Endodermal cell (in vitro differentiated cells): ENCODE measurements around the gene TBC1D21. TPM values are rescaled to one million over a fixed set of nuclear protein-coding genes. Genes with fewer than 3 reads are reported as not detected.
A peak's percentile ranks its signal among the peaks of the same experiment; 100 is the strongest.
"Not testable (repeated sequence)": the region's sequence is repeated elsewhere in the genome, so short reads cannot be mapped to it uniquely, and the experiment has no call there.

Experiments used
- DNase-seq: peaks from one replicate; pipeline ENCODE4 v3.0.0-alpha.2; 2017
- H3K27ac ChIP-seq: 2 replicates; pipeline ENCODE4 v1.5.1; 2013; ENCODE audit warnings: mild to moderate bottlenecking, low read depth, low read length, moderate library complexity
- H3K27me3 ChIP-seq: 2 replicates; pipeline ENCODE4 v1.6.1; 2013; ENCODE audit warnings: mild to moderate bottlenecking, low read length, moderate library complexity; ENCODE audit not compliant: insufficient read depth, control insufficient read depth, poor library complexity, severe bottlenecking
- H3K36me3 ChIP-seq: 2 replicates; pipeline ENCODE4 v1.7.0; 2013; ENCODE audit warnings: mild to moderate bottlenecking, low read length, moderate library complexity; ENCODE audit not compliant: control insufficient read depth, insufficient read depth
- H3K4me1 ChIP-seq: one replicate; pipeline ENCODE4 v1.7.0; 2013; ENCODE audit warnings: low read length; ENCODE audit not compliant: control insufficient read depth, insufficient read depth
- H3K4me3 ChIP-seq: 2 replicates; pipeline ENCODE4 v1.5.1; 2013; ENCODE audit warnings: mild to moderate bottlenecking, low read length, moderate library complexity
- H3K9ac ChIP-seq: 2 replicates; pipeline ENCODE4 v1.6.1; 2013; ENCODE audit warnings: mild to moderate bottlenecking, low read length, moderate library complexity; ENCODE audit not compliant: poor library complexity, severe bottlenecking; ENCODE audit errors: extremely low read depth
- H3K9me3 ChIP-seq: 2 replicates; pipeline ENCODE4 v1.6.1; 2013; ENCODE audit warnings: mild to moderate bottlenecking, low read length, moderate library complexity; ENCODE audit not compliant: control insufficient read depth
- H3K27ac Mint-ChIP-seq: 2 replicates; pipeline ENCODE4 v1.8.0; 2020; ENCODE audit warnings: mixed read lengths
- H3K27me3 Mint-ChIP-seq: 2 replicates; pipeline ENCODE4 v1.8.0; 2021; ENCODE audit warnings: mild to moderate bottlenecking, mixed read lengths; ENCODE audit not compliant: insufficient read depth
- H3K36me3 Mint-ChIP-seq: 2 replicates; pipeline ENCODE4 v1.8.0; 2020; ENCODE audit warnings: low read depth, mixed read lengths
- H3K4me1 Mint-ChIP-seq: 2 replicates; pipeline ENCODE4 v1.8.0; 2020; ENCODE audit warnings: mixed read lengths
- H3K4me3 Mint-ChIP-seq: 2 replicates; pipeline ENCODE4 v1.8.0; 2020; ENCODE audit warnings: mild to moderate bottlenecking, moderate library complexity, mixed read lengths
- H3K9me3 Mint-ChIP-seq: 2 replicates; pipeline ENCODE4 v1.8.0; 2020; ENCODE audit warnings: mild to moderate bottlenecking, mixed read lengths
- CTCF ChIP-seq: fragments of 200-600 bp; sonication (generic); conservative IDR thresholded peaks from 2 replicates; pipeline ENCODE4 v1.5.0; 2021; ENCODE audit warnings: antibody characterized with exemption, mild to moderate bottlenecking
- WGBS, 2 experiments: methylation state at CpG; one replicate each; pipeline versions ENCODE4 v1.1.5 to v1.1.7; 2013; ENCODE audit warnings: missing lambda C conversion rate in 2 of 2, mixed read lengths in 1 of 2; ENCODE audit not compliant: insufficient coverage in 1 of 2, insufficient read length in 1 of 2; 5-methylcytosine and 5-hydroxymethylcytosine counted together
- total RNA-seq, 2 donors: library from RNA; stranded (reverse); fragmentation: NEBNext Ultra II Directional in 1 of 2; extraction: Animal tissue kit (Norgen Biotek cat#: 25700) in 1 of 2; gene quantifications; 2 replicates in 1 of 2; 3 replicates in 1 of 2; pipeline ENCODE4 v1.2.1, GENCODE V29; 2021

TBC1D21 gene
- total RNA-seq, 2 donors from 2014 or later: not detected

DNA sequence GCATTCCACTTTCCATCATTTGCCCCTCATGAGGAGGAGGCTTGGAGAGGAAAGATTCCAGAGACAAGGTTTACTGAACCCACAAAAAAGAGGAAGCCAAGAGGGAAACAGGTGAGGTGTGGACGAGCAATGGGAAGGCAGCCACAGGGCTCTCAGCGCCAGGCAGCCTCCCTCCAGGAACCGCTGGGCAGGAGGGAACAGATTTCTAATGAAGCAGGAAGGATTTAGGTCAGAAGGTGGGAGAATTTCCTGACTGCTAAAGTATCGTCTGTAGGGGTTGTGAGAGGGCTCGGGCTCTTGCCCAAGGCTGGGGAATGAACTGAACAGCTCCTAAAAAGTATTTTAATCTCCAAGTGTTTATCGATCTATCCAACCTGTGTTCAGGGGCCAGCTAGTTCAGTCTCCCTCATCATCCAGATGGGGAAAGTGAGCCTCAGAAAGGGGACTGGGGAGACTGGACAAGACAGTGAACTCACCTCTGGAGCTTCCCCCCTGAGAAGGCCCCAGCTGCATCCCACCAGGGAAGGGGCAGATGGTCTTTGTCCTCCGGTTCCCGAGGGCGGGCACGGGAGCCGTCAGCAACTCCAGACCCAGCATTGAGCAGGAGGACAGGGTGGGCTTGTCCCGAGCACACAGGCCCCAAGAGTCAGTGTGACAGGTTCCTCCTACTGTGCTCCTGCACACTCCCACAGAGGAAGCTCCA lies 63.4 kb downstream of the TBC1D21 start:
- Histone ChIP-seq H3K27me3 (no peaks in the 10 kb centered on the region), H3K4me1 (peaks cover 8% of the 10 kb centered on the region), H3K36me3 (no peaks in the 10 kb centered on the region), H3K4me3 (no peak overlapping the region), H3K9me3 (no peaks in the 10 kb centered on the region), H3K9ac (no peak overlapping the region), H3K27ac (peak overlapping the region; percentile 67)
- Mint-ChIP-seq H3K4me1 (peaks cover 34% of the 10 kb centered on the region), H3K27ac (no peak overlapping the region), H3K27me3 (no peaks in the 10 kb centered on the region), H3K36me3 (no peaks in the 10 kb centered on the region), H3K4me3 (no peak overlapping the region), H3K9me3 (no peaks in the 10 kb centered on the region)
- WGBS, 2 experiments: 79 to 92% methylated on average over 6 to 12 of the region's 12 CpGs
- DNase-seq: no peak
- TF ChIP-seq CTCF: no peak

DNA sequence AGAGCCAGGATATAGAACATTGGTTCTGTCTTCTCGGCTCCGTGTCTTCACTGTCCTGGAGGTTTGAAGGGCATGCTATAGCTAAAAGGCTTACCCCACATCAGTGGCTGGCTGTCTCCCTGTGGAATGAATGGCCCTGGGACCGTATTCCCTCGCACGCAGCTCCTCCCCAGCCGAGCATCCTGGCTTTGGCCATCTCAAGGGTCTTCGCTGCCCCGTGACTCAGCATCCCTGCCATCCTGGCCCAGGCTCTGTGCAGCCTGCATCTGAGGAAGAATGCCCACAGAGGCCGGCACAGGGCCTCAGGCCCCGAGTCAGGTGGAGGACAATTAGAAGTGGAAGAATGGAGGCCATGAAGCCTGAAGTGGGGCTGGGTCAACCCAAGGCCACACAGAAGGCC lies 63.9 kb downstream of the TBC1D21 start:
- no peak overlapping the region for H3K27ac Mint-ChIP-seq
- WGBS, 2 experiments: 78 to 79% methylated on average over 3 to 10 of the region's 10 CpGs
- H3K4me1 Mint-ChIP-seq: peaks cover 34% of the 10 kb centered on the region
- H3K9me3 Mint-ChIP-seq: no peaks in the 10 kb centered on the region
- H3K9me3 ChIP-seq: no peaks in the 10 kb centered on the region
- peaks cover 8% of the 10 kb centered on the region for H3K4me1 ChIP-seq
- H3K4me3 ChIP-seq: no peak overlapping the region
- H3K36me3 ChIP-seq: no peaks in the 10 kb centered on the region
- H3K36me3 Mint-ChIP-seq: no peaks in the 10 kb centered on the region
- no peak for DNase-seq
- peaks cover under 1% of the 10 kb centered on the region for H3K27me3 Mint-ChIP-seq
- H3K9ac ChIP-seq: no peak overlapping the region
- H3K27ac ChIP-seq: no peak overlapping the region
- no peak for TF ChIP-seq CTCF
- no peaks in the 10 kb centered on the region for H3K27me3 ChIP-seq
- no peak overlapping the region for H3K4me3 Mint-ChIP-seq

DNA sequence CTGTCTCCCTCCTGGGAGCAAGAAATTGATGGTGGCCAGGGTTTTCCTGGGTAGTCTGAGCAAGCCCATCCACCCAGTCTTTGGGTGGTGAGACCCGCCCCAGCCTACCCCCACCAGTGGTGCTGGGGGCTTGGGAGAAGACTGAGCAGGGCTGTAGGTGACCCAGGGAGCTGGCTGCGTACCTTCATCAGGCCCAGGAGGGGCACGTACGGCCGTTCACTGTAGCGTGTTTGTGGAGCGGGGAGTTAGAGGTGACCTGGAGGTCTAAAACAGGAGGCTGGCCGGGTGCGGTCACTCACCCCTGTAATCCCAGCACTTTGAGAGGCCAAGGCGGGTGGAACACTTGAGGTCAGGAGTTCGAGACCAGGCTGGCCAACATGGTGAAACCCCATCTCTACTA lies 64.4 kb downstream of the TBC1D21 start:
- H3K4me1 Mint-ChIP-seq: peaks cover 31% of the 10 kb centered on the region

DNA sequence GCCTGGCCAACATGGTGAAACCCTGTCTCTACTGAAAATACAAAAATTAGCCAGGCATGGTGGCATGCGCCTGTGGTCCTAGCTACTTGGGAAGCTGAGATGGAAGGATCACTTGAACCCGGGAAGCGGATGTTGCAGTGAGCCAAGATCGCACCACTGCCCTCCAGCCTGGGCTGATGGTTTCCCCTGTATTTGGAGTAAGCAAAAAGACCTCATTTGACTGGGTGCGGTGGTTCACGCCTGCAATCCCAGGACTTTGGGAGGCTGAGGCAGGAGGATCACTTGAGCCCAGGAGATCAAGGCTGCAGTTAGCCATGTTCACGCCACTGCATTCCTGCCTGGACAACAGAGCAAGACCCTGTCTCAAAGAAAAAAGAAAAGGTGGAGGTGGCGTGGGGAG lies 65.2 kb downstream of the TBC1D21 start:
- H3K36me3 ChIP-seq, DNase-seq, H3K9ac ChIP-seq, H3K36me3 Mint-ChIP-seq, H3K27ac ChIP-seq, H3K9me3 ChIP-seq, H3K27me3 ChIP-seq, H3K9me3 Mint-ChIP-seq, H3K4me3 Mint-ChIP-seq, H3K27me3 Mint-ChIP-seq, H3K4me1 ChIP-seq, H3K27ac Mint-ChIP-seq, H3K4me3 ChIP-seq: not testable (repeated sequence)
- WGBS, 2 experiments: 99% methylated on average over 7 to 8 of the region's 8 CpGs
- peaks cover 28% of the 10 kb centered on the region for H3K4me1 Mint-ChIP-seq

More for the DNA sequence above, 64.4 kb downstream of the TBC1D21 start:
- no peak overlapping the region for H3K4me3 ChIP-seq
- 95 to 98% methylated on average over 9 to 11 of the region's 11 CpGs for WGBS, 2 experiments
- no peaks in the 10 kb centered on the region for H3K9me3 ChIP-seq
- H3K27me3 Mint-ChIP-seq: peaks cover 3% of the 10 kb centered on the region
- H3K27ac Mint-ChIP-seq: no peak overlapping the region
- no peak for DNase-seq
- peaks cover 8% of the 10 kb centered on the region for H3K4me1 ChIP-seq
- no peak overlapping the region for H3K27ac ChIP-seq
- H3K4me3 Mint-ChIP-seq: no peak overlapping the region
- no peaks in the 10 kb centered on the region for H3K36me3 ChIP-seq
- H3K36me3 Mint-ChIP-seq: no peaks in the 10 kb centered on the region
- no peak overlapping the region for H3K9ac ChIP-seq
- no peaks in the 10 kb centered on the region for H3K27me3 ChIP-seq
- no peaks in the 10 kb centered on the region for H3K9me3 Mint-ChIP-seq
- TF ChIP-seq CTCF: no peak
